Uterus (tissue), 2 donors: Measurements from ENCODE around the gene SHISA6.

Source experiments
- CTCF ChIP-seq, 4 experiments: fragments of 200-600 bp in 2 of 4; fragments of 450-650 bp in 2 of 4; sonication (generic) in 2 of 4; IDR thresholded peaks; one replicate each; pipeline ENCODE4 v1.5.1; 2016 to 2019; ENCODE audit warnings: antibody characterized with exemption in 4 of 4, mild to moderate bottlenecking in 2 of 4, moderate library complexity in 1 of 4
- POLR2A ChIP-seq, 2 donors: fragments of 450-650 bp; IDR thresholded peaks; one replicate each; pipeline ENCODE4 v1.6.1; 2016; ENCODE audit warnings: antibody characterized with exemption in 2 of 2, mild to moderate bottlenecking in 1 of 2, moderate library complexity in 1 of 2

DNA sequence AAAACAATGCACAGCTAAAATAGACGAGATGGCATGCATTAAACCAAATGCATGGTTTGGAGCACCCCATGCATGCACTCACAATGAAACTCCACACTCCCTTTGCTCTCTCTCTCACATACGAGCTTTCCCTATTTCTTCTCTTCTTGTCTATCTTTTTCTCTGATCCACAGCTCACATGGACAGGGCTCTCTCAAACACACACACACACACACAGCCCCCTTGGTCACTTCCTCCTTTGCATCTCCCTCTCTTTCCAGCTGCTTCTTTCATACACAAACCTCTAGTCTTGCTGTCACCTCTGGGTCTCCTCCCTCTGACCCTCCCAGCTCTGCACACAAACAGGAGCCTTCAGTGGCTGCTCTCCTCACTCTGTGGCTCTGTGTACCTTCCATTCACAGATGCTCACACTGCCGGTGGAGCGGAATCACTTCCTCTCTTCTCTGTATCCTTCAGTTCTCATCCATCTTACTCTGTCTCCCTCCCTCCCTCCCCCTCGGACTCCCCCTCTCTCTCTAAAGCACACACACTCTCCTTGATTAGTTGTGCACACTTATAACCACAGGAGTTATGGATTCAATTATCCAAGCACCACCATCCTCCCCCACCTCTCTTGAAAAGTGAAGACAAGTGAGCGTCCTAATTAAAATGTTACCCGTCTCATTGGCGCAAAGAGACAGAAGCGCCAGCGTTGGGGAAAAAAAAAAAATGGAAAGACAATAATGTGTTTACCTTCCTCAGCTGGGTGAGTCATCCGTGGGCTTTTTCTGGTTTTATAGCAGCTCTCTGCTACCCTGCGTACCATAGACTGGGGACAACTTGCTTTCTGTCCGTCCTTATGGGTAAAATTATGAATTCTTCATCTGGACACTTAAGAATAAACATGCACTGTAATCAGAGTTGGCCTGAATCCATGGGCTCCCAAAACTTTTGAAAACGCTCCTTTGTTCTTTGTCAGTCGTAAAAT is 90.8 kb downstream of the SHISA6 start:
- no peak for TF ChIP-seq POLR2A (IDR thresholded peaks at IDR 0.05)
- TF ChIP-seq CTCF (IDR thresholded peaks at IDR 0.05) = no peak
